Measurements from ENCODE around the gene SNX8.

DNA sequence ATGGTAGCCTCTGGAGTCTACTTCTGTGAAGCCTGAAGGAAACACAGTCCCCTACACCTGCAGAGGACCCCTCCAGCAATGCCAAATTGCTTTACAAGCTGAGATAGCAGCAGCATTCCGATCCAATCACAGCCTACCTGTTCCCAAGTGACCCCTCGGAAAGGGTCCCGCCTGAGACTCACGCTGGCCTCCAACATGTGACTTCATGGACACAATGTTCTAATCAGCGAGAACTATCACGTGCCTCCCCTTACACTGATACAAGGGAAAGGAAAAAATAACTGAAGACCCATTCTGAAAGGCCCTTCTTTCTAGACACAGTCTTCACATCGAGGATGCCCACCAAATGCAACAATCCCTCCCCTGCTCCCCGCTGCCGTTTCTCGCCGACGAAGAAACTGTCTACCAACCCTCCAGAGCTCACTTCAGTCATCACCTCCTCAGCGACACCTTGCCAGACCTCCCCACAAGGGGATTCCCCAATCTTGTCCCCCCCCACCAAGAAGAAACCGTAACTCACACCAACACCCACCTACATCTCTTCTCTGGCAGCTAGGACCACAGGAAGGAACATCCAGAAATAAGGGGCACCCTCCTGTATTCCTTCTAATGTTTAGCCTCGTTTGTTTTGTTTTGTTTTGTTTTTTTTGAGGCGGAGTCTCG is 1.8 kb downstream of the SNX8 start:
- TF ChIP-seq, protein P1, sequence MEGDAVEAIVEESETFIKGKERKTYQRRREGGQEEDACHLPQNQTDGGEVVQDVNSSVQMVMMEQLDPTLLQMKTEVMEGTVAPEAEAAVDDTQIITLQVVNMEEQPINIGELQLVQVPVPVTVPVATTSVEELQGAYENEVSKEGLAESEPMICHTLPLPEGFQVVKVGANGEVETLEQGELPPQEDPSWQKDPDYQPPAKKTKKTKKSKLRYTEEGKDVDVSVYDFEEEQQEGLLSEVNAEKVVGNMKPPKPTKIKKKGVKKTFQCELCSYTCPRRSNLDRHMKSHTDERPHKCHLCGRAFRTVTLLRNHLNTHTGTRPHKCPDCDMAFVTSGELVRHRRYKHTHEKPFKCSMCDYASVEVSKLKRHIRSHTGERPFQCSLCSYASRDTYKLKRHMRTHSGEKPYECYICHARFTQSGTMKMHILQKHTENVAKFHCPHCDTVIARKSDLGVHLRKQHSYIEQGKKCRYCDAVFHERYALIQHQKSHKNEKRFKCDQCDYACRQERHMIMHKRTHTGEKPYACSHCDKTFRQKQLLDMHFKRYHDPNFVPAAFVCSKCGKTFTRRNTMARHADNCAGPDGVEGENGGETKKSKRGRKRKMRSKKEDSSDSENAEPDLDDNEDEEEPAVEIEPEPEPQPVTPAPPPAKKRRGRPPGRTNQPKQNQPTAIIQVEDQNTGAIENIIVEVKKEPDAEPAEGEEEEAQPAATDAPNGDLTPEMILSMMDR (IDR thresholded peaks at IDR 0.05; ENCODE audit: low read depth, low read length, poor library complexity, severe bottlenecking) = no peak
- no peak for TF ChIP-seq EZH2phosphoT487 (IDR thresholded peaks at IDR 0.05; ENCODE audit: borderline replicate concordance, low read length)
